CD14-positive monocyte (primary cell): Measurements from ENCODE around the gene CACTIN. TPM values are rescaled to one million over a fixed set of nuclear protein-coding genes. Genes with fewer than 3 reads are reported as not detected.

Experiments used
- DNase-seq, 3 donors: peaks; one replicate each; pipeline ENCODE4 v3.0.0-alpha.2; 2011 to 2022
- H2AFZ ChIP-seq: 2 replicates; pipeline ENCODE4 v1.6.0; 2012; ENCODE audit warnings: mild to moderate bottlenecking, low read depth, low read length, inconsistent platforms; ENCODE audit not compliant: insufficient read depth, poor library complexity, severe bottlenecking
- H3K27ac ChIP-seq, 2 donors: 1 replicate in 1 of 2; 2 replicates in 1 of 2; pipeline ENCODE4 v1.5.1; 2012 to 2013; ENCODE audit warnings: low read length in 2 of 2, control low read depth in 1 of 2, inconsistent platforms in 1 of 2, low read depth in 1 of 2, mild to moderate bottlenecking in 1 of 2
- H3K27me3 ChIP-seq, 2 donors: one replicate each; pipeline versions ENCODE4 v1.6.0 to v1.6.1; 2011 to 2013; ENCODE audit warnings: low read length in 2 of 2; ENCODE audit not compliant: control insufficient read depth in 2 of 2, insufficient read depth in 2 of 2
- H3K36me3 ChIP-seq, 2 donors: replicated peaks in 1 of 2; 1 replicate in 1 of 2; 2 replicates in 1 of 2; pipeline versions ENCODE4 v1.5.1 to v1.6.1; 2012 to 2013; ENCODE audit warnings: low read length in 2 of 2, control low read depth in 1 of 2, inconsistent platforms in 1 of 2, mild to moderate bottlenecking in 1 of 2; ENCODE audit not compliant: insufficient read depth in 2 of 2, control insufficient read depth in 1 of 2
- H3K4me1 ChIP-seq, 2 donors: 1 replicate in 1 of 2; 2 replicates in 1 of 2; pipeline versions ENCODE4 v1.5.1 to v1.6.1; 2012 to 2013; ENCODE audit warnings: low read length in 2 of 2, control low read depth in 1 of 2, inconsistent platforms in 1 of 2, mild to moderate bottlenecking in 1 of 2, moderate library complexity in 1 of 2; ENCODE audit not compliant: insufficient read depth in 2 of 2, control insufficient read depth in 1 of 2
- H3K4me2 ChIP-seq: replicated peaks from 2 replicates; pipeline ENCODE3; 2012; ENCODE audit warnings: low read length, moderate library complexity, mild to moderate bottlenecking; ENCODE audit not compliant: poor library complexity, severe bottlenecking; ENCODE audit errors: extremely low read depth
- H3K4me3 ChIP-seq, 3 experiments: fragments of 200-600 bp in 1 of 3; sonication (generic) in 1 of 3; replicated peaks in 1 of 3; 1 replicate in 2 of 3; 2 replicates in 1 of 3; pipeline ENCODE4 v1.5.1; 2011 to 2013; ENCODE audit warnings: low read length in 3 of 3, mild to moderate bottlenecking in 3 of 3, control low read depth in 2 of 3, low read depth in 2 of 3, inconsistent platforms in 1 of 3, moderate library complexity in 1 of 3
- H3K79me2 ChIP-seq: 2 replicates; pipeline ENCODE4 v1.6.0; 2012; ENCODE audit warnings: mild to moderate bottlenecking, control low read depth, inconsistent platforms, low read length, moderate library complexity; ENCODE audit not compliant: insufficient read depth
- H3K9ac ChIP-seq: 2 replicates; pipeline ENCODE4 v1.6.0; 2017; ENCODE audit warnings: low read length, mild to moderate bottlenecking; ENCODE audit not compliant: insufficient read depth, poor library complexity, severe bottlenecking
- H3K9me3 ChIP-seq, 2 donors: replicated peaks in 1 of 2; 1 replicate in 1 of 2; 2 replicates in 1 of 2; pipeline versions ENCODE4 v1.5.1 to v1.6.1; 2012 to 2013; ENCODE audit warnings: low read length in 2 of 2, control low read depth in 1 of 2; ENCODE audit not compliant: control insufficient read depth in 1 of 2, insufficient read depth in 1 of 2
- H4K20me1 ChIP-seq: 2 replicates; pipeline ENCODE4 v1.6.0; 2012; ENCODE audit warnings: mild to moderate bottlenecking, low read length, control low read depth, moderate library complexity; ENCODE audit not compliant: insufficient read depth
- H3K27ac Mint-ChIP-seq, 7 donors: one replicate each; pipeline ENCODE4 v1.8.0; 2020; ENCODE audit warnings: mild to moderate bottlenecking in 7 of 7, mixed read lengths in 7 of 7, moderate library complexity in 6 of 7, inconsistent platforms in 2 of 7
- H3K27me3 Mint-ChIP-seq, 3 donors: one replicate each; pipeline ENCODE4 v1.8.0; 2021 to 2022; ENCODE audit warnings: low read depth in 3 of 3, mild to moderate bottlenecking in 3 of 3, mixed read lengths in 3 of 3, moderate library complexity in 3 of 3, inconsistent platforms in 1 of 3
- H3K36me3 Mint-ChIP-seq, 2 donors: one replicate each; pipeline ENCODE4 v1.8.0; 2020; ENCODE audit warnings: mixed read lengths in 2 of 2, inconsistent platforms in 1 of 2, mild to moderate bottlenecking in 1 of 2
- H3K4me1 Mint-ChIP-seq: one replicate; pipeline ENCODE4 v1.8.0; 2020; ENCODE audit warnings: mild to moderate bottlenecking, mixed read lengths
- H3K4me3 Mint-ChIP-seq, 2 donors: one replicate each; pipeline ENCODE4 v1.8.0; 2020; ENCODE audit warnings: mild to moderate bottlenecking in 2 of 2, mixed read lengths in 2 of 2, moderate library complexity in 1 of 2
- H3K9me3 Mint-ChIP-seq, 7 donors: one replicate each; pipeline ENCODE4 v1.8.0; 2020 to 2022; ENCODE audit warnings: mixed read lengths in 7 of 7, mild to moderate bottlenecking in 6 of 7, moderate library complexity in 6 of 7, inconsistent platforms in 2 of 7
- WGBS: methylation state at CpG from one replicate; pipeline ENCODE4 v1.1.5; 2013; ENCODE audit warnings: missing lambda C conversion rate; ENCODE audit not compliant: insufficient coverage; 5-methylcytosine and 5-hydroxymethylcytosine counted together
- intact Hi-C, 2 donors: fragments of 100-400 bp; cut with micrococcal nuclease; formaldehyde crosslinking; loops; one replicate each; pipeline versions ENCODE4 v1.15.0 to v1.15.1; 2023
- polyA plus RNA-seq, 3 donors: library from polyadenylated mRNA; depleted of rRNA in 1 of 3; unstranded in 2 of 3; stranded (reverse) in 1 of 3; fragments of 300-500 nt in 2 of 3; fragments of >200 nt in 1 of 3; fragmentation: Illumina TruSeq in 2 of 3; gene quantifications; 1 replicate in 2 of 3; 2 replicates in 1 of 3; pipeline ENCODE4 v1.2.3, GENCODE V29; 2012 to 2021
- TF ChIP-seq, protein P1 (sequence below): fragments of 200-600 bp; IDR thresholded peaks from one replicate; pipeline ENCODE4 v1.8.0; 2022; ENCODE audit warnings: antibody characterized with exemption, mild to moderate bottlenecking

The CACTIN gene
- polyA plus RNA-seq, 3 donors, result 2.5 to 19.4 (median 3.0) TPM

DNA sequence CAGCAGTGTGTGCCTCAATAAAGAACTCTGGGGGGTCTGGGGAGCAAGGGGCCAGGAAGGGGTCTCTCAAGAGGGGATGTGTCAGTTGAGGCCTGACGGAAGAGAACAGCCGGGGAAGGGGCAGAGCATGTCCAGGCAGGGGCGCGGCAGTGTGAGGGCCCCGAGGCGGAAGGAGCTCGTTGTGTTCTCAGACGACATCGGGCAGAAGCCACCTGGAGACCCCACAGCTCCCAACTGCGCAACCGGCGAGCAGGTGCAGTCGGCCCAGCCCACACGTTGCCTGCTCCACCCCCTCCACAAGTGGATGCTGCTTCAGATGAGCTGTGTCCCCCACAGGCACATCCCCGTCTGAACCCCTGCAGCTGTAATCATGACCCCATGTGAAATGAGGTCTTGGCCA is 4.9 kb downstream of the CACTIN start:
- no peaks in the 10 kb centered on the region for H3K9me3 ChIP-seq
- WGBS, result 85% methylated on average over 7 of the region's 15 CpGs
- no peak overlapping the region for H3K27ac ChIP-seq

DNA sequence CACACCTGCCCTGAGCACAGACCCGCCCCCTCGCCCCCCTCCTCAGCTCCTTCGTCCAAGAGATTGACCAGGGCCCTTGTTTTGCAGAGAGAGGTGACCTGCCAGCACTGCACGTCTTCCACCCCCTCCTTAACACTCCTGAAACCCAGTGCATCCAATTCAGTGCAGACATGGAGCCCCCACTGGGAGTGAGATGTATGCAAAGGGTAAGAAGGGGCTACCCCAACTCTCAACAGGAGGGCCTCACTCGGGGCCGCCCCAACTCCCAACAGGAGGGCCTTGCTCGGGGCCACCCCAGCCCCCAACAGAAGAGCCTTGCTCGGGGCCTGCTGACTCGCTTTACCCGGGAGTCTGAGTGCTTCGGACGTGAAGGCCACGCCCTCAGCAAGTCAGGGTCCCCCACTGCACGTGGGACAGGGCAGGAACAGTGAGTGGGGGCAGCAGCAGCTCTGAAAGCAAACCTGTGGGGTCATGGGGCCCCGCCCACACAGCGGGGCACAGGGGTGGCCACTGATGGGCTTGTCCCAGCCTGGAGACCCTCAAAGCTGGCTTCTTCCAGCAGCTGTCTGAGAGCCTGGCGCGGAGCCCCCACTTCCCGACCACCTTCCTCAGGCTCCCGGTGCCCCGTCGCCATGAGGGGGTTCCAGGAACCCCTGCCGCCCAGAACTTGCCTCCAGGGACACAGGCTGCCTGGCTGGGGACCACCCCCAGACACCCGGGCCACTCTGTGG is 5.6 kb downstream of the CACTIN start:
- Mint-ChIP-seq H3K27me3 (no peaks in the 10 kb centered on the region), H3K4me3 (no peak overlapping the region), H3K27ac (no peak overlapping the region), H3K4me1 (peaks cover 26% of the 10 kb centered on the region), H3K36me3 (peaks cover 33 to 64% of the 10 kb centered on the region in 2 donors), H3K9me3 (no peaks in the 10 kb centered on the region)
- H3K4me2 ChIP-seq, result no peak overlapping the region
- DNase-seq, result no peak
- no peaks in the 10 kb centered on the region for H3K9me3 ChIP-seq
- peaks cover 39 to 52% of the 10 kb centered on the region in 2 donors for H3K36me3 ChIP-seq
- H2AFZ ChIP-seq, result no peak overlapping the region
- peaks cover 22% of the 10 kb centered on the region for H3K79me2 ChIP-seq
- H3K27ac ChIP-seq, result no peak overlapping the region
- H3K4me1 ChIP-seq, result peaks cover 11 to 21% of the 10 kb centered on the region in 2 donors
- H3K27me3 ChIP-seq, result no peaks in the 10 kb centered on the region
- H3K9ac ChIP-seq, result no peak overlapping the region
- H4K20me1 ChIP-seq, result peaks cover 31% of the 10 kb centered on the region
- no peak overlapping the region for H3K4me3 ChIP-seq
- TF ChIP-seq, protein P1, sequence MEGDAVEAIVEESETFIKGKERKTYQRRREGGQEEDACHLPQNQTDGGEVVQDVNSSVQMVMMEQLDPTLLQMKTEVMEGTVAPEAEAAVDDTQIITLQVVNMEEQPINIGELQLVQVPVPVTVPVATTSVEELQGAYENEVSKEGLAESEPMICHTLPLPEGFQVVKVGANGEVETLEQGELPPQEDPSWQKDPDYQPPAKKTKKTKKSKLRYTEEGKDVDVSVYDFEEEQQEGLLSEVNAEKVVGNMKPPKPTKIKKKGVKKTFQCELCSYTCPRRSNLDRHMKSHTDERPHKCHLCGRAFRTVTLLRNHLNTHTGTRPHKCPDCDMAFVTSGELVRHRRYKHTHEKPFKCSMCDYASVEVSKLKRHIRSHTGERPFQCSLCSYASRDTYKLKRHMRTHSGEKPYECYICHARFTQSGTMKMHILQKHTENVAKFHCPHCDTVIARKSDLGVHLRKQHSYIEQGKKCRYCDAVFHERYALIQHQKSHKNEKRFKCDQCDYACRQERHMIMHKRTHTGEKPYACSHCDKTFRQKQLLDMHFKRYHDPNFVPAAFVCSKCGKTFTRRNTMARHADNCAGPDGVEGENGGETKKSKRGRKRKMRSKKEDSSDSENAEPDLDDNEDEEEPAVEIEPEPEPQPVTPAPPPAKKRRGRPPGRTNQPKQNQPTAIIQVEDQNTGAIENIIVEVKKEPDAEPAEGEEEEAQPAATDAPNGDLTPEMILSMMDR, result no peak
- intact Hi-C loops, result no loop called here
- WGBS, result 98% methylated on average over 19 of the region's 24 CpGs

More for the DNA sequence above, 4.9 kb downstream of the CACTIN start:
- peaks cover 34% of the 10 kb centered on the region for H4K20me1 ChIP-seq
- intact Hi-C loops, result no loop called here
- H3K79me2 ChIP-seq, result peaks cover 27% of the 10 kb centered on the region
- peaks cover 39 to 52% of the 10 kb centered on the region in 2 donors for H3K36me3 ChIP-seq
- H3K4me1 Mint-ChIP-seq, result peaks cover 30% of the 10 kb centered on the region
- H3K36me3 Mint-ChIP-seq, result peaks cover 31 to 57% of the 10 kb centered on the region in 2 donors
- DNase-seq, result no peak
- no peaks in the 10 kb centered on the region for H3K9me3 Mint-ChIP-seq
- H3K4me1 ChIP-seq, result peaks cover 13 to 25% of the 10 kb centered on the region in 2 donors
- TF ChIP-seq, protein P1, result no peak
- H3K4me3 ChIP-seq, result no peak overlapping the region
- H3K9ac ChIP-seq, result no peak overlapping the region
- H3K4me2 ChIP-seq, result no peak overlapping the region
- no peaks in the 10 kb centered on the region for H3K27me3 Mint-ChIP-seq
- H3K27me3 ChIP-seq, result no peaks in the 10 kb centered on the region
- H3K4me3 Mint-ChIP-seq, result no peak overlapping the region
- H2AFZ ChIP-seq, result no peak overlapping the region
- no peak overlapping the region for H3K27ac Mint-ChIP-seq
